Measurements from ENCODE around the gene VTA1.
"Not testable (repeated sequence)": the region's sequence is repeated elsewhere in the genome, so short reads cannot be mapped to it uniquely, and the experiment has no call there.

VTA1 gene

GRCh38 chr6:142226731-142227130, 79.7 kb downstream of the VTA1 start:
- no peak for DNase-seq (ENCODE audit: low read depth)

- DNase-seq (ENCODE audit: low read depth) = not testable (repeated sequence)
These were observed 82.6 kb downstream of the VTA1 start for GRCh38 chr6:142229518-142230270.

- DNase-seq (ENCODE audit: low read depth) = not testable (repeated sequence)
These were observed 85.4 kb downstream of the VTA1 start for GRCh38 chr6:142232206-142233044.

- no peak for DNase-seq (ENCODE audit: low read depth)
These were observed 87.1 kb downstream of the VTA1 start for GRCh38 chr6:142233945-142234682.

GRCh38 chr6:142235272-142235671, 88.2 kb downstream of the VTA1 start:
- DNase-seq (ENCODE audit: low read depth) = no peak

GRCh38 chr6:142235791-142236190, 88.7 kb downstream of the VTA1 start:
- no peak for DNase-seq (ENCODE audit: low read depth)

GRCh38 chr6:142236691-142237090, 89.6 kb downstream of the VTA1 start:
- DNase-seq (ENCODE audit: low read depth) = no peak

GRCh38 chr6:142238881-142239280, 91.8 kb downstream of the VTA1 start:
- DNase-seq (ENCODE audit: low read depth) = no peak

- no peak for DNase-seq (ENCODE audit: low read depth)
These were observed 93.1 kb downstream of the VTA1 start for GRCh38 chr6:142240179-142240578.

- no peak for DNase-seq (ENCODE audit: low read depth)
These were observed 94.0 kb downstream of the VTA1 start for GRCh38 chr6:142241061-142241460.

GRCh38 chr6:142242269-142242668, 95.2 kb downstream of the VTA1 start:
- DNase-seq (ENCODE audit: low read depth) = no peak

GRCh38 chr6:142246960-142247359, 99.9 kb downstream of the VTA1 start:
- no peak for DNase-seq (ENCODE audit: low read depth)

GRCh38 chr6:142249266-142249665, 102.2 kb downstream of the VTA1 start:
- DNase-seq (ENCODE audit: low read depth) = no peak

- DNase-seq (ENCODE audit: low read depth) = no peak
These were observed 104.9 kb downstream of the VTA1 start for GRCh38 chr6:142251930-142252445.

GRCh38 chr6:142254513-142254912, 107.5 kb downstream of the VTA1 start:
- no peak for DNase-seq (ENCODE audit: low read depth)

- DNase-seq (ENCODE audit: low read depth) = no peak
These were observed 108.7 kb downstream of the VTA1 start for GRCh38 chr6:142255785-142256184.

- no peak for DNase-seq (ENCODE audit: low read depth)
These were observed 111.2 kb downstream of the VTA1 start for GRCh38 chr6:142258305-142258704.

GRCh38 chr6:142258757-142259156, 111.7 kb downstream of the VTA1 start:
- no peak for DNase-seq (ENCODE audit: low read depth)

GRCh38 chr6:142260748-142261147, 113.7 kb downstream of the VTA1 start:
- no peak for DNase-seq (ENCODE audit: low read depth)

- DNase-seq (ENCODE audit: low read depth) = no peak
These were observed 115.2 kb downstream of the VTA1 start for GRCh38 chr6:142262231-142262630.

GRCh38 chr6:142265476-142265875, 118.4 kb downstream of the VTA1 start:
- DNase-seq (ENCODE audit: low read depth) = no peak

GRCh38 chr6:142266060-142266459, 119.0 kb downstream of the VTA1 start:
- DNase-seq (ENCODE audit: low read depth) = no peak

All from GM04504 (cell line).